Fibroblast of lung (primary cell): ENCODE measurements around the gene ZNF506.
"Not testable (repeated sequence)": the region's sequence is repeated elsewhere in the genome, so short reads cannot be mapped to it uniquely, and the experiment has no call there.

Experiments used
- EZH2 ChIP-seq: IDR thresholded peaks from 2 replicates; pipeline ENCODE4 v1.5.1; 2012; ENCODE audit warnings: low read length, control low read depth, mild to moderate bottlenecking; ENCODE audit errors: missing control alignments
- TF ChIP-seq, protein P1 (sequence below), 2 donors: IDR thresholded peaks in 1 of 2; conservative IDR thresholded peaks in 1 of 2; 1 replicate in 1 of 2; 2 replicates in 1 of 2; pipeline ENCODE4 v1.5.1; 2011 to 2012; ENCODE audit warnings: low read length in 2 of 2, control low read depth in 1 of 2, inconsistent platforms in 1 of 2, low read depth in 1 of 2, mild to moderate bottlenecking in 1 of 2

DNA sequence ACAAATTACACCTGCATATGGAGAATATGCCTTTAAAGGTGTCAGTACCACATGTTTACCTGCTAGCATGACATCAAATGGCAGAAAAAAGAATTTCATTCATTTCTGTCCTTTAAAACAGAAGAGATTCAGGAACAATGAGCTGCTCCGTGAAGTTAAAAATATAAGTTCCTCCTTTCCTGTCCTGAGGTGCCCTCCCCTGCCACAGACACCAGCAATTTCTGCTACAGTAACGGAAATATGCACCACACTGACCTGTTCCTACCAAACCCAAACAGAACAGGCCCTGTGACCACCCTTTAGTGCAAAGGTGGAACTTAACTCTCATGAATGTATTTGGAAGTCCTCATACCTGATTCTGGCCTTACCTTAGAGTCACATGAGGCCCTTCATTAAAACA lies 30.2 kb upstream of the ZNF506 start:
- TF ChIP-seq, protein P1, sequence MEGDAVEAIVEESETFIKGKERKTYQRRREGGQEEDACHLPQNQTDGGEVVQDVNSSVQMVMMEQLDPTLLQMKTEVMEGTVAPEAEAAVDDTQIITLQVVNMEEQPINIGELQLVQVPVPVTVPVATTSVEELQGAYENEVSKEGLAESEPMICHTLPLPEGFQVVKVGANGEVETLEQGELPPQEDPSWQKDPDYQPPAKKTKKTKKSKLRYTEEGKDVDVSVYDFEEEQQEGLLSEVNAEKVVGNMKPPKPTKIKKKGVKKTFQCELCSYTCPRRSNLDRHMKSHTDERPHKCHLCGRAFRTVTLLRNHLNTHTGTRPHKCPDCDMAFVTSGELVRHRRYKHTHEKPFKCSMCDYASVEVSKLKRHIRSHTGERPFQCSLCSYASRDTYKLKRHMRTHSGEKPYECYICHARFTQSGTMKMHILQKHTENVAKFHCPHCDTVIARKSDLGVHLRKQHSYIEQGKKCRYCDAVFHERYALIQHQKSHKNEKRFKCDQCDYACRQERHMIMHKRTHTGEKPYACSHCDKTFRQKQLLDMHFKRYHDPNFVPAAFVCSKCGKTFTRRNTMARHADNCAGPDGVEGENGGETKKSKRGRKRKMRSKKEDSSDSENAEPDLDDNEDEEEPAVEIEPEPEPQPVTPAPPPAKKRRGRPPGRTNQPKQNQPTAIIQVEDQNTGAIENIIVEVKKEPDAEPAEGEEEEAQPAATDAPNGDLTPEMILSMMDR (conservative IDR thresholded peaks at IDR 0.05 in 1 of 2, IDR thresholded peaks at IDR 0.05 in 1 of 2; ENCODE audit: low read depth in 1 of 2, low read length in 2 of 2) = not testable (repeated sequence)
- not testable (repeated sequence) for TF ChIP-seq EZH2
